HS-27A (cell line): Measurements from ENCODE around the gene MEF2C.
"Not testable (repeated sequence)": the region's sequence is repeated elsewhere in the genome, so short reads cannot be mapped to it uniquely, and the experiment has no call there.

Source experiments
- DNase-seq: peaks from one replicate; pipeline ENCODE4 v3.0.0-alpha.2; 2012; ENCODE audit warnings: low read depth, missing footprints

The MEF2C gene

DNA sequence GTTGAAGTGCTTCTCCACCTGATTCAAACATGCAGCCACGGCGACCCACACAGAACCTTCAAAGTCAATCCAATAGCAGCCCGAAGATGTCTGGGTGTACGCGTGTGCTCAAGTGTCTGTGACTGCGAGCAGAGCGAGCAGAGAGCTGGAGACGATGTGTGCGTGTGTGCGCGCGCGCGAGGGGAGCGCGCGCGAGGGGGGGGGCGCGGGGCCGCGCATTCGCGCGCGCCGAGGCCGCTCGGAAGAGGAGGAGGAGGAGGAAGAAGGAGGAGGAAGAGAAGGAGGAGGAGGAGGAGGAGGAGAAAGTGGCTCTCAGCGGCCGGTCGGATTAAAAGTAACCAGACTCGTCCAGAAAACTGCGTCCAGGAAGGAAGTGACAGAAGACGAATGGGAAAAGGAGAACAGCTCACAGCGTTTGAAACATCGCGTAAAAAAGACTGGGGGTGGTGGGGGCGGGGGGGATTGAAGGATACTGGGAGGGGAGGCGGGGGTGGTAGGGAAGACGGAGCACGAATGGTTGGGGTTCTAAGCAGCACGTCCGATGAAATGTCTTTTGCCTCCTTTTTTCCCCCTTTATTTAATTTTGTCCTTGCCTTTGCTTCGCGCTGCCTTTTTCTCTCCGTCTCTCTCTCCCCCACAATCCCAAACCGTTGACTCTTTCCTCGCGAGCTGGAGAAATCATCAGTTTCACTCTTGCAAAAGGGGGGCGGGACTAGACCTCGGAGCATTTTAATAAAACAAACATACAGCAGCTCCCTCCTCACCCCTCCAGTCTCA, at the start of gene MEF2C:
Gene MEF2C (minus strand): TSS at position 126 of the 777 bp plus-strand sequence. CDS start 59,396 bp downstream, outside the sequence.
- no peak for DNase-seq

DNA sequence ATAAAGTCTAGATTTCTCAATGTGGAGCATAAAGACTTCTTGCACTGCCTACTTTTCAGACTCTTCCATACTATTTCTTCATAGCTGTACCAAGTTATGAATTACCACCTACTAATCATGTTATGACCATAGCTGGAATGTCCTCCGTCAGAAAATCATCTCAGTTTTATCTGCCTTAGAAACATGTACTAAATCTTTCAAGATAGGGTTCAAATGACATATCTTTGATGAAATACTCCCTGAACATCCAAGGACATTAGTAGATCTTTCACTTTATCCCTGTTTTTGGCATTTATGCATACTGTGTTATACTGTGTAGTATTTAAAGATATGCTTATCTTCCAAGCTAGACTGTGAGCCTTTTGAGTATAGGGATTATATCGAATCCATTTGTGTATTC, 49.6 kb upstream of the MEF2C start:
- DNase-seq, result no peak

DNA sequence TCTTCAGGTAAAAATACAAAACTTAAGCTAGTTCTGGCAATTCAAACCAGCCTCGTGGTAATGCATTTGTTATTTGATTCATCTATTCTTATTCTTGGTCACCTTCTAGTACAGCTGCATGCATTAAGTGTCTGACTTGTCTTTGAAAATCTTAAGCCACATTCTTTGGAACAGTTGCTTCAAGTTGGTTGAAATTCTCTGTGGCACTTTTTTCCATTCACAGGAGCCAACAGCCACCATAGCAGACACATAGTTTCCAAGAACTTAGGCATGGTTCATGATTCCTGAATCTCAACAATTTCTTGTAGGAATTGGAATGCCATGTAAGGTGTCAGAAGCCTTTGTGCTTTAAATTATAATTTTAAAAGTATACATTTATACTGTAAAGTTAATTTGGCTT, 47.4 kb upstream of the MEF2C start:
- DNase-seq, result no peak

DNA sequence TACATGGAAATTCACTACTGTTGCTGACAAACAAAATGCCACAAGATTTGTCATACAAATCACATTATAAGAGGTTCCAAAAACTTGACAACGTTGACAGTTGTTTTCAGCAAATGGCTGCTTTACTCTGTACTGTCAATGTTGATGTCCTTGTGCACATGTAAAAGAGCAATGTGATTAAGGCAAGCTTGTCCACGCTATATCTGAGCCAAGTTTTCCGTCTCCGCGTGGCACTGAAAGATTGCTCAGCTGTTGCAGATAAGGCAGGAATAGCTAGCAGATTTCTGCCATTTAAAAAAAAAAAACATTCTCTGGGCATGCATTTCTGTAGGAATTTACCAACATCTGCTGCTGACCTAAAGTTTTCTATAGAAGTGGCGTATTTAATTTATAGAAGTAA, 46.4 kb upstream of the MEF2C start:
- no peak for DNase-seq

DNA sequence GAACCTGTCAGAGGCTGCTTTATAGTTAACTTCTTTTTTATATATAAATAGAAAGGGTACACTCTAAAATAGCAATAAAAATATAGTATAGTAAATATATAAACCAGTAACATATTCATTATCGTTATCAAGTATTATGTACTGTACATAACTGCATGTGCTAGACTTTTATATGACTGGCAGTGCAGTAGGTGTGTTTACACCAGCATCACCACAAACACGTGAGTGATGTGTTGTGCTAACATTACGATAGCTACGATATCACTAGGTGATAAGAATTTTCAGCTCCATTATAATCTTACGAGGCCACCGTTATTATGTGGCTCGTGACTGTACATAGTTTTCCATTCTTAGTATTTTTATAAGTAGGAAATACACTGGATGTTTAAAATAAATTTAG, 43.8 kb upstream of the MEF2C start:
- no peak for DNase-seq

DNA sequence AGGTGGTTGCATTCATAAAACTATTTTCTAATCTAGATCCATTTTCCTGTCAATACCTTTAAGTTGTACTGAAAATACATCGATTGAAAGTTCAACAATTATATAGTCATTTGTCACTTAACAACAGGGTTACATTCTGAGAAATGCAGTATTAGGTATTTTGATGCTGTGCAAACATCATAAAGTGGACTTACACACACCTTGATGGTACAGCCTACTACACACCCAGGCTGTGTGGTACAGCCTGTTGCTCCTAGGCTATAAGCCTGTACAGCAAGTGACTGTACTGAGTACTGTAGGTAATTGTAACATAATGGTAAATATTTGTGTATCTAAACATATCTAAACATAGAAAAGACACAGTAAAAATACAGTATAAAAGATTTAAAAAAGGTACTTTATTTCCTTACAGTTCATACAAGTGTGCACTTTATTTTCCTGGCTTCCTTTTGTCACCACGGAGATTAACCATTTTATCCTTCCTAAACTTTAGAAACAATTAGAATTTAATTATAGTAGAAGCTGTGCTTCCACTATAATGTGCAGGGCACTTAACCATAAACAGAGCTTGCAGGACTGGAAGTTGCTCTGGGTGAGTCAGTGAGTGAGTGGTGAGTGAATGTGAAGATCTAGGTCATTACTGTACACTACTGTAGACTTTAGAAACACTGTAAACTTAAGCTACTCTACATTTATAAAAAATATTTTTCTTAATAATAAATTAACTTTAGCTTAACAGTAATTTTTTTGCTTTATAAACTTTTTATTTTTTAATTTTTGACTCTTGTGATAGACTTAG, 42.9 kb upstream of the MEF2C start:
- no peak for DNase-seq

DNA sequence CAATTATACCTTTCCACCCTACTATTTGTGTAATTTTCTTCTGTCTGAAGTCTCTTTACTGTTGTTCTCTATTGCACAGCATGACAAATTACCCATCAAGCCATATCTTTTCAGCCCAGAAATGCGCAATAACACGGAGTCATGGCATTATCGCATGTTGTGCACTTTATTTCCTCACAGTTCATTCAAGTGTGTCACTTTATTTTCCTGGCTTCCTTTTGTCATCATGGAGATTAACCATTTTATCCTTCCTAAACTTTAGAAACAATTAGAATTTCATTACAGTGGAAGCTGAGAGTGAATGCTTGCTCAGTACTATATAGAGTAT, 41.3 kb upstream of the MEF2C start:
- DNase-seq, result no peak

DNA sequence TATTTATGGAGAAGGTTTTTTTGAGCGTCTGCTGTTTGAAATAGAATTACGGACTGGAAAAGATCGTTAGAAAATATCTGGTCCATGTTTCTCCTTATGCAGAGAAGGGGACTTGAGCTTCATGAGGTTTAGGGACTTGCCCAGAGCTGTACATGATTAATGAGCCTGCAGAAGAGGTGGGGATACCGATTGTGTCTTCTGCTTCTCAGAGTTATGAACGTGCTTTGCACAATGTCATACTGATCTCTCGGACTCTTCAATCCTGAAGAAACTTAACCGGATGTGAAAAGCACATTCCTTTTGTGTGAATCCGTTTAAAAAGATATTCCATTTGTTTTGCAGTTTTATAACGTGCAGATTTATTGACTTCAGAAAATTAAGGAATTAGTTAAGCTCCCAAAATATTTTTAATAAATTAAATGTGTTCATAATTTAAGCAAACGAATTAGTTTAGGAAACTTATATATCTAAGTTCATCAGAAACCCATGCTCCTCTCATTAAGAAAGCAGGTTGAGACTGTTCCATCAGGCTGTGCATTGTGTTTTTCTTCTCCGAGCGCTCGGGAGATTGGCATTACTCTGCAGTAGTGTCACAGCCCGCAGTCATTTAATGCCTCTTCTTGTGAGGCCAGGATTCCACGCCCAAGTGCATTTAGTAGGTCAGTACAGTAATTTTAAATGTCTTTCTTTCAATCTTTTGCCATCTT, 40.8 kb upstream of the MEF2C start:
- no peak for DNase-seq

DNA sequence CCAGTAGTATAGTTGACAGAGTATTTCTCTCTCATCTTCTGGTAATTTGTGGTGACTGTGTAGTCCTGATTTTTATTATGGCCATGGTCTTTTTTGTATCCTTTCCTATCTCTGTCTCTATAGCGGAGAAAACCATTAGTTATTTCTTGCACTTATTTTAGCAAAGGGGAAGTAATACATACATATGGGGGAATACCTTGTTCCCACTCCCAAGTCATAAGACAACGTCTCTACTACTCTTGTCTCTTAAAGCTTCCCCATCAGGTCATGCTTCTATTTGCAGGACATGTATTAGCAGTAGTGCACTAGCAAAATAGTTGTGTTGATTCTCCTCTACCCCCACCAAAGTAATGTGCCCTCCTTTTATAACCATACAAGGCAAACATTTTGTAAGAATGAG, 29.8 kb upstream of the MEF2C start:
- DNase-seq, result not testable (repeated sequence)

DNA sequence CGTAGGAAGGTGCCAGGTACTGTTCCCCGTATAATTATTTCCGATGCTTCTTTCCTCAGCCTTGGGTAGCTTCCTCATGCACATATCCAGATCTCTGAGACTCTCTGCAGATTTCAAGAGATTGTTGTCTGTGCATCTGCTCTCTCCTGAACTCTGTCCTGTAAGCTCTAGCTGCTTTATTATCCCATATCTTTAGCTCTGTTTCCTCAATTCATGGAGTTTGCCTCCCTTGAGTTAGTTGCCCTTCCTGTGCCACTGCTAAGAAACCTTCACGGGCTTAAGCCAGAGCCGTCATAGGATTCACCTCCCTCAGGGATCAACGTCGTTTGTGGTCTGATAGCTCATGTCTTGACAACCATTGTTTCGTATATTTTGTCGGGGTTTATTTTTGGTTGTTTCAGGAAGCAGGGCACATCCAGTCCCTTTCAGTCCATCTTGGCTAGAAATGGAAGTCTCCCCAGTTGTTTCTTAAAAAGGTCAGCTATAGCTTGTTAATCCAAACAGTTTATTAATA, 28.1 kb upstream of the MEF2C start:
- DNase-seq, result not testable (repeated sequence)

DNA sequence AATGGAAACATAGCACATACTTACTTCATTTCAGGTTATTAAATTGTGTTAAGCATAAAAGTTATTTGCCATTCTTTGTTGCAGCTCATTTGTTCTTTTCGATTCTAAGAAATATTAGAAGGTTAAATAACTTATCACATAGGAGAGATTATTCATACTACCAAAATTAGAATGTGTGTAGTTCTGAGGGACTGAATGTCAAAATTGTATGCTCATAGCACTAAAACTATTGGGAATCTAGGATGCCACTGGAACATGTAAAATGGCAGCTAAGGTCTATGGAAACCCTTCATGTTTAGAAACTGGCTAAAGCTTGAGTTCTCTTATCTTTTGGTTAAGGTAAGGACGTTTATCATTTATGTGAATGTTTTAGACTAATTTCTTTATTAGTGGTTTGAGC, 21.5 kb upstream of the MEF2C start:
- DNase-seq, result not testable (repeated sequence)

DNA sequence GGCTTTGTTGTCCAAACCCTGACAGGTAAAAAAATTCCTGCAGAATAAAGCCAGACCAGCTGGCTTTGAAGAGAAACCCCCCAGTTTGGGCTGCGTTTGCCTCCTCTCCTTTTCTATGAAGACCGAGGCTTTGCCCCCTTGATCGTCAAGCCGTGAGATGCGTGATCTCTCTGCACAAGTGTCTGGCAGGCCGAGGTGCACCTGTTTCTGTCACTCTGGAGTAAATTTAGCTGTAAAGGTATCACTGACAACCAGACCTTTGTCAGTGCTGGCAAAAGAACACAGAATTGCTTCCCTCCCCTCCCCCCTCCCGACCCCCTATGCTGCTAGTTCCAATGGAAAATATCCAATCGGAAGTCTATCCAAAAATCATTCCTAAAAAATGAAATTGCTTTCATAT, 21.0 kb upstream of the MEF2C start:
- DNase-seq, result not testable (repeated sequence)

DNA sequence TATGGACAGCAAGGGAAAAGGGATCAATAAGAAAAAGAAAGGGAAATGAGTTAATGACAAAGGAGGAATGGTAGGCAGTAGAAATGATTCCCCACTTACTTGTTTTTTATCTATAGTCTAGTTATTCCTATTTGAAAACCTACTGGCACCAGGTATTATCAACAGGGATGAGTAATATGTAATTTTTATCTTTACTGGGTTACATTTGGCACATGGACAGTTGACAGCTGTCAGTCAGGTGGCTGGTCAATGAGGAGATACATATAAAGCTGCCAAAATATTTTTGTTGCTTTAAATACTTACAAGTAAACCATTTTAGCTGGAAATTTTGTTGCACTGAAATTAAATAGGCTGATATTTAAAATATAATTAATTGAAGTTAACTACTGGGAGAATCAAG, 18.1 kb upstream of the MEF2C start:
- DNase-seq, result not testable (repeated sequence)

DNA sequence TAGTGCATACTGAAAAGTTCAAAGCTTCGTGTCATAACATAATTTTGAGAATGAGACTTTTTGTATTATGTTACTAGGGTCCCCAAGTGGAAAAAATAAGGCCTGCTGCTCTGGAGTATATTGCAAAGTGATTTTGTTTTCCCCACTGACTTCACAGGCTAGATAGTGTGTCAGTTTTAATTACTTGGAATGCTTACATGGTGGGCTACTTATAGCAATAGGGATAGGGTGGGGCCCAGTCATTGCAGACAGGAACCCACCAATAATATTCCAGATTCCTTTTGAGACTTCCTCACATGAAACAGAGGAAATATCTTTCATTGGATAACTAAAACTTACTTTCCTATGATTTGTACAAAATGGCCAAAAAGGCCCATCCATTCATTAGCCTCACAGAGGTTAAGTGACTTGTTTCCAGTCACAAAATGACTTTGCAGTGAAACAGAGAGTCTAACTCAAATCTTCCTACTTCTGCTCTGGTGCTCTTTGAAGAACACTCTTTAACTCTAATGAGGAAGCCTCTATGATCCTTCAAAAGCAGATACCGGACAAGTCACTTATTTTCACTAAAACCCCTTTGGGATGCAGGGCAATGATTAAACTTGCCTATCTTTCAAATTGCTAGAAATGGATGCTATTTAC, 16.2 kb upstream of the MEF2C start:
- DNase-seq, result no peak

DNA sequence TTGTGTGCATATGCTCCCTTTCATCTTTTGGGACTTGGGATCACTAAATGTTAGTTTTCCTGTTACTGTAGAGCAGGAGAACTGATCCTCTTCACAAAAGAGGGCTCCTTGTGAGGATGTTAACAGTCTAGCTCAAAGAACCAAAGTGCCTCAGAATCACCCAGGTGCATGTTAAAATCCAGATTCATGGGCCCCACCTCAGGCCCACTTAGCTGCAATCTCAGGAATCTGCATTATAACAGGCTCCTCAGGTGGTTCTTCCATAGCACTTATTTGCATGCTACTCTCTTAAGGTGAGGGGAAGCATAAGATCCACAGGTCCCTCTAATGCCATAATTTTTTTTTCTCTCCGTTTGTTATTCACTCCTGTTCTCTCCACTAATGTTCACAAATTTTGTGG, 14.8 kb upstream of the MEF2C start:
- no peak for DNase-seq

DNA sequence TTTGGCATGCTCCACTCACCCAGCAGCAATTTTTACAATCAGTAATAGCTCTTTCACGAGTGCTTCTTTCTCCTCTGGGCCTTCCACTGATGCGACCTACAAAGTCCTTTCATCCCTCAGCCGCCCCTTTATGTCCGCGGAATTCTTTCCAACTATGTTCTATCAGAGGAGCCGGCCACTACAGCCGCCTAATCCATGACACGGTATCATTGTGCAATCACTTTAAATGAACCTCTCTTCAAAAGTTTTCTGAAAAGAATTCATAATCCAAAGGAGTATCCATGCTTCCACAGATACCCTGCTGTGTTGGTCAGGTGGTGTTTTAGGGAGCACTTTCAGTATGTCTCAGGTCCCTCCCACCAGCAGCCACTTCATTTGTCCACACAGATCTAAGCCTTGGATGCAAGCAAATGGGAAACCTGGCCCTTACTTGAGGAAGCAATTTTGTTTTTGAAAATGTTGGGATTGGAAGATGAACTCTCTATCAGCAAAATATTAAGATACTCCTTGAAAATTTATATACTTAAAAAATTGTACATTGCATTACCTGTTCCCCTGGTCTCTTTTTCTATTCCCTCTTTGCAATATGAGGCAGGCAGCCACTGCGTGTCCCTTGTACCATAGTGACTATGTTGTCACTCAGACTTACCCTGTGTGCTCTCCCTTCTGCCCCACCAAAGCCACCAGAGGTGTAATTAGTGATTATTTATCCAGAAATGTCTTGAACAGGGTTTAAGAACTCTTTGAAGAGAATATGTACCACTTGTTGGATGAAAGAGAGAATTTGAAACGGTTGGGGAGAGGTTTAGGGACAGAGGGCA, 12.9 kb upstream of the MEF2C start:
- no peak for DNase-seq

DNA sequence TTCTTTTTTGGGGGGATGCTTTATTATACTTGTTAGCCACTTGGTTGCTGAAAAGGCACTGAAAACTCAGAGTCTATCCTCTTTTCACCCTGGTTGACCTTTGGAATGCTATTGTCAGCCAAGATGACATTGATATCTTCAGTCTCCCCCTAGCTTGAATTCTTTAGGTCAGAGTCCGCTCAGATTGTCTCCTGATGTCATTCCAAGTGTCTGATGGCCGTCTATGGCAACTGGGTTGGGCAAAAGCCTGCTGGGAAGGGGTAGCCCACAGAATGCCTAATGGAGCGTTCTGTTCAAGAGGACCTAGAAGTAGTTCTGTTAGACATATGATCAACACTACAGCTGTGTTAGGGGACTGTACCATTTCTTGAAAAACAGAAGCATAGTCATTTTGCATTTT, 9.7 kb upstream of the MEF2C start:
- no peak for DNase-seq

DNA sequence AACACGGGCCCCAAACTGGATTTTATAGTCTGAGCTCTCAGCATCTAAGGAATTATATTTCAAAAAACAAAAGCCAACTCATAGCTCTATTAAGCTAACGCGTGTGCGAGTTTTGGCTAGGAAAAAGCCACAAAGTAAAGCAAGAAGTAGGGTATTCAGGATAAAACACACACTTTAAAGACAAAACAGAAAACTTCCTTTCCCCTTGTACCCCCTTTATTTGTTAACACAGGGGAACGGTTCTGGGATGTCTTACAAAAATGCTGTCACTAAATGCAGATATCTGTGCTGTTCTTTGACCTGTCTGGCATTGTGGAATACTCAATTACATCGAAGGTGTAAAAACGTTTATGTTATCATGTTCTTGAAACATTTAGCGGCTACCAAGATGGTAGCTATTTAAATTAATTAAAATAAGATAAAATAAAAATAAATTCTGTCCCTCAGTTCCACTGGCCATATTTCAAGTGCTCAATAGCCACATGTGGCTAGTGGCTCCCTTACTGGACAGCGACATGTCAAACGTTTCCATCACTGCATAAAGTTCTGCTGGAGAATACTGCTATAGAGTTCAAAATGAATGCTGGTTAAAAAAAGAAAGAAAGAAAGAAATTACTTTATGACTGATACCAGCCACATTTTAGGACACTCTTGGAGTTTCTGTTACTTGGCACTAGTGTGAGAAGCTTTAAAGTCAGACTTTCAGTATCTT, 7.2 kb upstream of the MEF2C start:
- DNase-seq, result no peak

DNA sequence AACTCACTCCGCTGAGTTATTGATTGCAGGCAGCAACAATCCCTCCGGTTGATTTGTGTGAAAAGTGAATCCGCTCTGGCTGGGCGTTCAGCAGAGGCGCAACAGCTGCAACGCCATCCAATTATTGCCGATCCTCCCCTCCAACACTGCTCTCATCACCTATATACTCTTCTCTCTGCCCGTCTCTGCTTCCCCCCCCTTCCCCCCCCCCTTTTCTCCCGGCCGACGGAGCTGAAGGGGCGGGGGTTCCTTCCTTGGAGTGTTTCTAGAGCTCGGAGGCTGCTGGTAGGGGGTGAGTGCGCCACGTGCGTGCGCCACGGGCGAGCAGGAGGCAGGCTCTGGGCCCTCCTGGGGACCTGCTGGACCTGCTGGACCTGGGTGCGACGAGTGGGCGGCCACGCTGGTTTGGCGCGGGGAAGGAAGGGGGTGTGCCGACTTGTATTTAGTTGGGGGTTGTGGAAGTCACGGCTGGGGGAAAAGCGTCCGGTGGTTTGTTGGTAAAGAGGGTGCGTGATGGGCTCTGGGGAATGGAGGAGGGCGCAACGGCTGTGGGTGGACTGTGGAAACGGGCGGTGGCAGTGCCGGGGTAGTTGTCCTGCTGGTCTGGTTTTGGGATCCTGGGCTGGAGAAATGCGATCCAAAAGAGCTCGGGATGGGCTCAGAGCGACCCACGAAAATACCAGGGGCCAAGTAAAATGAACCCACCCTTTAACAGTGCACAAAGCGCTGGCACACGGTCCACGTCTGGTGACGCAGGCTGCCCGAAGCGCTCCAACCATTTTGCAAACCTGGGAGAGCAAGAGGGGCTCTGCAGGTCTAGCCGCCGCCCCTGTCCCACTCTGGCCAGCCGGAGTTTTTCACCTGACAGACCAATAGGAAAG, 6.4 kb upstream of the MEF2C start:
- no peak for DNase-seq

DNA sequence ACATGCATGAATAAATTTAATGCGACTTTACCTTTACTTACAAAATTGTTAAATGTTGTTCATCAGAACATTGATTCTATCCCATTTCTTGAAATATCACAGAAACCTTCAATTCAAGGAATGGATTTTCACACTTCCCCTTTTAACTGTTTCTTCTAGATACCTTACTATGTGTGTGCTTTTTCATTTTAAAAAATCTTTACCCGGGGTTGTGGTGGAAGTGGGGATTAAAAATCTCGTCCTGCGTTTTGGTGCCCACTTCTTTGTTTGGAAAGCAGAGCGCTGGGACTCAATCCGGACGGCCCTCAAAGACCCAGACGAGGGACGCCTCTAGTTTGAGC, 5.8 kb upstream of the MEF2C start:
- DNase-seq, result no peak
